HG02588 (cell line): ENCODE data around the gene IFIT2.
A peak's percentile ranks its signal among the peaks of the same experiment; 100 is the strongest.

Experiments used
- ATAC-seq: cut with Tn5 transposase; IDR thresholded peaks from one replicate; pipeline ENCODE4 v1.9.1; 2021; ENCODE audit warnings: mild to moderate bottlenecking, moderate library complexity; ENCODE audit not compliant: unreplicated experiment

Gene IFIT2

GRCh38 chr10:89337484-89337883 is 35.6 kb downstream of the IFIT2 start:
- no peak for ATAC-seq

GRCh38 chr10:89338713-89339112 is 36.9 kb downstream of the IFIT2 start:
- ATAC-seq: no peak

- ATAC-seq: no peak
These were observed 38.0 kb downstream of the IFIT2 start for GRCh38 chr10:89339875-89340274.

- no peak for ATAC-seq
These were observed 39.8 kb downstream of the IFIT2 start for GRCh38 chr10:89341649-89342048.

- ATAC-seq: no peak
These were observed 40.5 kb downstream of the IFIT2 start for GRCh38 chr10:89342206-89342958.

- ATAC-seq: no peak
These were observed 41.4 kb downstream of the IFIT2 start for GRCh38 chr10:89343089-89343767.

GRCh38 chr10:89344156-89344555 is 42.3 kb downstream of the IFIT2 start:
- ATAC-seq: no peak

- no peak for ATAC-seq
These were observed 43.6 kb downstream of the IFIT2 start for GRCh38 chr10:89345367-89346000.

GRCh38 chr10:89346405-89347254 is 44.8 kb downstream of the IFIT2 start:
- ATAC-seq: no peak

GRCh38 chr10:89347701-89348457 is 46.0 kb downstream of the IFIT2 start:
- no peak for ATAC-seq

GRCh38 chr10:89348481-89348880 is 46.6 kb downstream of the IFIT2 start:
- ATAC-seq: no peak

GRCh38 chr10:89348975-89349374 is 47.1 kb downstream of the IFIT2 start:
- no peak for ATAC-seq

- ATAC-seq: peak; percentile 31
These were observed 48.9 kb downstream of the IFIT2 start for GRCh38 chr10:89350631-89351315.

- peak; percentile 86 for ATAC-seq
These were observed 49.5 kb downstream of the IFIT2 start for GRCh38 chr10:89351412-89351779.

- ATAC-seq: no peak
These were observed 50.1 kb downstream of the IFIT2 start for GRCh38 chr10:89351780-89352597.

- ATAC-seq: no peak
These were observed 51.0 kb downstream of the IFIT2 start for GRCh38 chr10:89352802-89353201.

- no peak for ATAC-seq
These were observed 53.6 kb downstream of the IFIT2 start for GRCh38 chr10:89355394-89355931.

GRCh38 chr10:89357096-89357495 is 55.2 kb downstream of the IFIT2 start:
- ATAC-seq: no peak

- ATAC-seq: no peak
These were observed 56.1 kb downstream of the IFIT2 start for GRCh38 chr10:89357975-89358374.
